ENCODE results near the gene NEMP1.
"Not testable (repeated sequence)": the region's sequence is repeated elsewhere in the genome, so short reads cannot be mapped to it uniquely, and the experiment has no call there.

NEMP1 gene

DNA sequence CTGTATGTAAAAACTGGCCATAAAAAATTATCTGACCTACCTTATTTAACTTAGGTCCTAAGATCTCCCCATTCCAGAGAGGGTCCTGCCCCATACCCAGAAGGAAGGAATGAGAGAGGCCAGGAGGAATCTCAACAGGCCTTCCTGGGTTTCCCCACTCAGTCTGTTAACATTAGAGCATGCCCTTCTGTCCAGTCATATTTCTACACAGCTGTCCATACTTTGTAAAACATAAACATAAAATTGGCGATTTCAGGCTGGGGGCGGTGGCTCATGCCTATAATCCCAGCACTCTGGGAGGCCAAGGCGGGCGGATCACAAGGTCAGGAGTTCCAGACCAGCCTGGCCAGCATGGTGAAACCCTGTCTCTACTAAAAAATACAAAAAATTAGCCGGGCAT is 56.3 kb downstream of the NEMP1 start:
- not testable (repeated sequence) for DNase-seq

DNA sequence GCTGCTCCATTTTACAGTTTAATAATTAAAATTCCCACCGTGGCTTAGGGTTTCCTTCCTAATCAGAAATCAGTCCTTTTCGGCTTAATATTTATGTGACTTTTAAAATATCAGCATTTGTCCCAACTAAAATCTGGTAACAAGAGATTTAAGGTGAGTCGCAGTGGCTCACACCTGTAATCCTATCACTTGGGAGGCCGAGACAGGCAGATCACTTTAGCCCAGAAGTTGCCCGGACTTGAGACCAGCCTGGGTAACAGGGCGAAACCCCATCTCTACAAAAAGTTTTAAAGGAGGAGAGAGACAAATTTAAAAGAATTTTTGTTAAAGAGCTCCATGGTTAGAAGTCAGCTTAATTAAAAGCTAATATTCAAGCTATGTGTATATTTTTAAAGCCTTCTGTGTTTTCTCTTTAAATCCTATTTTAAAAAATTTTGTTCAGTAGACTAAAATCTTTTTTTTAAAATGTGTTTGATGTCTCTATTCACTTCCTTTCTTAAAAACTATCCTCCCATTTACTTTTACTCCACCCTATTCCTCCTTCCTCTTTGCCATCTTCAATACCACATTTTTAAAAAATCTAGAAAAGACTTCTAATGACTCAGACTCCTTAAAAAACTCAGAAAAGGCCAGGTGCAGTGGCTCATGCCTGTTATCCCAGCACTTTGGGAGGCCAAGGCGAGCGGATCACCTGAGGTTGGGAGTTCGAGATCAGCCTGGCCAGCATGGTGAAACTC is 58.4 kb downstream of the NEMP1 start:
- no peak for DNase-seq

DNA sequence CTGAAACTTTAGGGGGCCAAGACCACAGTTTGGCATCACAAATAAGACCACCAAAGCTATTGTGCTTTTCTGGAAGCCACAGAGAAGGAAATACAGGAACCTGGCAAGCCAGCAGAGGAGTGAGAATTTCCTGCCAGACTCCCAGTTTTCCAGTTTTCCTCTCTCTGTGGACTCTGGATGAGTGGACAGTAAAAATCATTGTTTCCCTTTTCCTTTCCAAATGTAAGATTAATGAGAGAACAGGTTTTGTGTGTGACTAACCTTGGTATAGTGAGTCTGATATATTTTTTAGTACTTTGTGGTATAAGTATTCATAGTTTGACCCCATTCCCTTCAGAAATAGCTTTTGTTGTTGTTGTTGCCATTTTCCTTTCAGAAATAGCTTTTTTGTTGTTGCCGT is 59.7 kb downstream of the NEMP1 start:
- DNase-seq: no peak

DNA sequence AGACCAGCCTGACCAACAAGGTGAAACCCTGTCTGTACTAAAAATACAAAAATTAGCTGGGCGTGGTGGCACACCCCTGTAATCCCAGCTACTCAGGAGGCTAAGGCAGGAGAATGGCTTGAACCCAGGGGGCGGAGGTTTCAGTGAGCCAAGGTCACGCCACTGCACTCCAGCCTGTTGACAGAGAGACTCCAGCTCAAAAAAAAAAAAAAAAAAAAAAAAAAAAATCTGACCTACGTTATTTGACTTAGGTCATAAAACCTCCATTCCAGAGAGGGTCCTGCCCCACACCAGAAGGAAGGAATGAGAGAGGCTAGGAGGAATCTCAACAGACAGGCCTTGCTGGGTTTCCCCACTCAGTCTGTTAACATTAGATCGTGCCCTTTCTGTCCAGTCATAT is 60.2 kb downstream of the NEMP1 start:
- DNase-seq: not testable (repeated sequence)

DNA sequence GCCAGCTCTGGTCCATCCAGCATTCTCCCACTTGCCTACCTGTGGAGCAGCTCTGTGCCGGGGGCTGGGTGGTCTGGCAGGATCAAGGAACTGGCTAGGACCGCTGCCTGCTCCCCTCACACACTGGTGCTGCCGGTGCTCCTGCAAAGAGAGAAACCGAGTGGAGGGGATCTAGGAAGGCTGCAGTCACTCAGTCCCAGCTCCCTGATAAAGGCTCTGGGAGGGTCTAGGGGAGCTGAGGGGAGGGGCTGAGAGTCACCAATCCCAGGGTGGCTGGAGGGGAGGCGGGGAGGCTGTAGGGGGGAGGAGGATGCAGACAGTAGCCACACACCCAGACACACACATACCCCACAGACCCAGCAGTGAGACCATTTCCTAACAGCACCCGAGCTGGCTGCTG is 62.2 kb downstream of the NEMP1 start, which contains the start of gene TAC3:
Gene TAC3, minus strand, starts transcription at position 182 of the 400 bp plus-strand sequence. CDS start 732 bp downstream, outside the sequence.
- no peak for DNase-seq

DNA sequence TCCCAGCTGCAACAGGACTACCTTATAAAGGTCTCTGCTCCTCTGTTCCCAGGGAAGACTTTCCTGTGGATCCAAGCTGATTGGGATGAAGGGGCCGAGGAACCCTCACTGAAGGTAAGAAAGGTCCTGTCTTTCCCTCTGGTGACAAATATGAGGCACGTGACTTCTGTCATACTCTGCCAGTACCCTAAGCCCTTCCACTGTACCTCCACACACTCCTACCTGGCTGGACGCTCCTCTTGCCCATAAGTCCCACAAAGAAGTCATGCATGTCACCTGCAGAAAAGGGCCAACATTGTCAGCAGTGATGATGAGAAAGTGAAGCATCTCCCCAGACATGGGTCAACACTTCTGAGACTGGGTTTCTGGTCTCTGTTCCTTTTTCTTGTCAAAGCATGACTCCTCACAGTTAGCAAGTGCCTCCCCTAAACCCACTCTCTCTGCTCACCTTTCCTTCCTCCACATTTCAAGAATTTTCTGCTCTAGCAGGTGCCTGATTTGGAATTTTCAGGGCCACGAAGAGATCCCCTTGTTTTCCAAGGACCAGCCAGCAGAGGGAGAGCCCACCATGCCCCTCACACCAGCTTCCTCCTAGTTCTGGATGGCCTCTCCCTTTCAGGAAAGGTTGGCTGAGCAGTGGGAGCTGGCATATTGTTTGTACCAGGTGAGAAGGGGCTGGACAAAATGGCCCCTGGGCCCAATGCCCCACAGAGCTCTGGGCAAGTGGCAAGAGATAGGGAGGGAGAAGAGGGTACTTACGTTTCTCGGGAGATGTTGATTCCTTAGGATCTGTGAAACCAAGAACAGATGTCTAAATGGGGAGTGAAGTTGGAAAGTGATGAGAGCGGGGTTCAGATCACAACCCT is 65.8 kb downstream of the NEMP1 start:
- DNase-seq: no peak

DNA sequence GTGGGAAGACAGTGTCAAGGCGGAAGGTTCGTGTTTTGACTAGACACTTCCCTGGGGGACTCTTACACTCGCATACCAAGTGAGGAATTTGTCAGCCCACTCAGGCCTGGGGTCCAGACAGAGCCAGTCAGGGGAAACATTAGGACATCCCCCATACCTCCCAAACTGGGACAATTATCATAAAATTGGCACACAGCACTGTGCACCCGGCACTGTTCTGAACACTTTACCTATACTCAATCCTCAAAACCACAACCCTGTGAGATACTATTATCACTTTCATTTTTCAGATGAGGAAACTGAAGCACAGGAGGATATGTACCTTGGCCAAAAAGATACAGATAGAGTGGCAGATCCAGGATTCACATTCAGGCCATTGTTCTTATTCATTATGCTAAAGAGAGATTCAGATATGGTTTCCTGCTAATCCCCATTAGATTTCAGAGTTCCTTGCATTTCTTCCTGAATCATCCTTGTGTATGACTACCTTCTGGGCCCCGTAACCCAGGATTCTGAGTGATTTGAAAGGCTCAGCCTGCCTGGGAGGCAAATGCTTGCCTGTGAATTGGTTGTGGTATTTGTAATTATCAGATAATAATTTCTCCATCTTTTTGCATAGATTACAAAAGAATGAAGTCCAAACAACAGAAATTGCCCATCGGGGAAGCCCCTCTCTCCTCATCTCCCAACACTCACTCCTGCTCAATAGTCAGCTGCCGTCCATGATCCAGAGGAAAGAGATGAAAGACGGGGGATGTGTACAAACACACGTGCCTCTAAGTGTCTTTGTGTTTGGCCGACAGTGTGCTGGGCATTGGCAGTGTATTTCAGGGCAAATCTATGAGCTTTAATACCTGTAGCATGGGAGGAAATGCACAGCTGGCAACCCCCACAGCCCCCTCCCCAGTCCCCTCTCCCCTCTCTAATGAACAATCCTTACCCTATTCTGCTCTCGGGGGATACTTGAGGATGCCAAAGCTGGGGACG is 66.9 kb downstream of the NEMP1 start:
- no peak for DNase-seq

DNA sequence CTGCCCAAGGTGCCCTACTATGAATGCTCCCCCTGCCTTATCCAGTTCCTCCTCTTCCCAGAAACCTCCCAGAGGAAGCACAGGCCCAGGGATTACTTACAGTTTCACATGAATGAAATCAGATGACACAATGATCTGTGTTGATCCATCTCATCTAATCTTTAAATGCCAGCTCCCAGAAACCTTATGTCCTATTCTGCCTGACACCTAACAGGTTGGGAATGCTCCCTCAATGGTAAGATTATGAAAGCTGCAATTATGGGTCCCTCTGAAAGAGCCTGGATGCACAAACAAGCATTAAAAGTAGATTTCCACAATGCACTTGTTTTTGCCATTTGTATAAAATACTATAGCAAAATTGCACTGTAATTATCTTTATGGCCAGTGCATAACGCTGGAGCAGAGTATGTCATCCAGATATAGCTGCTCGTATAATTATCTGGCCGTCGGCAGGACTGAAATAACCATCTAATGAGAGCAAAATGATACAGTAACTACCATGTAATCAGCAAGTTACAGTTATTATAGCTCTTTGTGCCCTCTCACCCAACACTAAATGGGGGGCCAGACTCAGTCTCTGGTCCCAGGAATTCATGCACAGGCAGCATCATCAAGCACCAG is 67.9 kb downstream of the NEMP1 start:
- DNase-seq: no peak

DNA sequence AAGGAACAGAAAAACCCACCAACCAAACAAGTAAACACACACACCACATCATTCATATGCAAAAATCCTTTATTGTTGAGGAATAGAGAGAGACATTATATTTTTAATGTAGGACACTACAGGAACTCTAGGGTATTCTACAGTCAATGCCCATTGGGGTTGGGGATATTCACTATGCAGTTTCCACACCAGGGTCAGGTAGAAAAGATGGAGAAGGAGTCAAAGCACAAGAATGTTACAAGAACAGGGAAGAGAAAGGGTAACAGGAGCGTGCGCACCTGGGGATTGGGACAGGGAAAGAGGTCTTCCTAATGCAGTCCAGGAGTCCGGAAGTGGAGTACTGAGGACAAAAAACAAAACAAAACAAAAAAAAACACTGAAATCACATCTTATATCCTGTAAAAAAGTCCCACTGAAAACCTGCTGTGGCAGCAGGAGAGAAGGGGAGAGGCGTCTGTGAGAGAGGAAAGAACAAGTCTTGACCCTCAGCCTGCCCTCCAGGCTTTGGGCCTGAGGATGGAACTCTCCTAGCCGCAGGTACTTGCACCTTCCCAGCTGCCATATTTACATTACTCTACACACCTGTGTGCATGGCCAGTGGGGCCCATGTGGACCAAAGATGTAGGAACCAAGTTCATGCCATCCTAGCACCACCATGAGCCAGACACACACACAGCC is 68.5 kb downstream of the NEMP1 start:
- DNase-seq: no peak

DNA sequence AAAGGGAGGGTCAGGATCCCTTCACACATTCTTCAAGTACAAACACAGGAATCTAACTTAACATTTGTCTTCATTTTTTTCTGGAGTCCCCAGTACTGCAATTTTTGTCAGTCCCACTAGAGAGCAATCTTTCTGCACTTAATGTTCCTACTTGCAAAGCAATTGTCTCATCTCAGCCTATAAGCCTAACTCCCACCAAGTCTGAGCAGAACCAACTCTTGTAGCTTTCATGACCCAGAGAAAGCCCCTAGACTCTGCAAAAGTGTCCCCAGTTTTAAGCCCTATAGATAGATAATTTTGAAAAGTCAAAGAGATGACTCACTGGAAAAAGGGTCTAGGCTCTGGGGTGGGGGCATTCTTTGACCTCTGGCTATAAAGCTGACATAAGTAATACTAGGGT is 70.4 kb downstream of the NEMP1 start:
- DNase-seq: no peak

DNA sequence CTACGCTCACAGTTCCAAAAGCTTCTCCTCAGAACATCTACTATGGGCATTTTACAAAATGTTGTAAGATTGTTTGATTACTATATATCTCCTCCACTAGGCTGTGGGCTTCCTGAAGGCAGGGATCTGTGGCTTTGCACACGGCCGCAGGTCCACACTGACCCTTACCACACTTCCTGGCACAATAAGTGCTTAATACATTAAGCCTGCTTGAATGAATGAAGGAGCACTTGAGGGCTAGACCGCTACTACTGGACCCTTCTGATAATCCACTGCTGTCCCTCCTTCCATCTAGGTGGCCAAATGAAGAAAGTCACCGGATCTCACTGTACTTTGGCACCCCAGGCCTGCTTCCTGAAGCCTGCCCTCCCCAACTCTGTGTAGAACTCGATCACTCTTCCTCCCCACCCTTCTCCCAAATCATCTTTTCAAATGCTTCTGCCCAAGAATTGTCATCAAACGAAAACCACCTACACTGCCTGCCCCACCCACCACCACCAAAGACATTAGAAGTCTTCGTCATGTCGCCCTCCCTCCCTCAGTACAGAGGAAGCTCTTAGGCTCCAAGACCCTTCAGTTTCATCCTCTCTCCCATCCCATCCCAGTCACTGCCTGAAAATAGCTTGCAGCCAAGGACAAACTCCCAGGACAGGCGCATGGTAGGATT is 71.6 kb downstream of the NEMP1 start:
- DNase-seq: no peak

DNA sequence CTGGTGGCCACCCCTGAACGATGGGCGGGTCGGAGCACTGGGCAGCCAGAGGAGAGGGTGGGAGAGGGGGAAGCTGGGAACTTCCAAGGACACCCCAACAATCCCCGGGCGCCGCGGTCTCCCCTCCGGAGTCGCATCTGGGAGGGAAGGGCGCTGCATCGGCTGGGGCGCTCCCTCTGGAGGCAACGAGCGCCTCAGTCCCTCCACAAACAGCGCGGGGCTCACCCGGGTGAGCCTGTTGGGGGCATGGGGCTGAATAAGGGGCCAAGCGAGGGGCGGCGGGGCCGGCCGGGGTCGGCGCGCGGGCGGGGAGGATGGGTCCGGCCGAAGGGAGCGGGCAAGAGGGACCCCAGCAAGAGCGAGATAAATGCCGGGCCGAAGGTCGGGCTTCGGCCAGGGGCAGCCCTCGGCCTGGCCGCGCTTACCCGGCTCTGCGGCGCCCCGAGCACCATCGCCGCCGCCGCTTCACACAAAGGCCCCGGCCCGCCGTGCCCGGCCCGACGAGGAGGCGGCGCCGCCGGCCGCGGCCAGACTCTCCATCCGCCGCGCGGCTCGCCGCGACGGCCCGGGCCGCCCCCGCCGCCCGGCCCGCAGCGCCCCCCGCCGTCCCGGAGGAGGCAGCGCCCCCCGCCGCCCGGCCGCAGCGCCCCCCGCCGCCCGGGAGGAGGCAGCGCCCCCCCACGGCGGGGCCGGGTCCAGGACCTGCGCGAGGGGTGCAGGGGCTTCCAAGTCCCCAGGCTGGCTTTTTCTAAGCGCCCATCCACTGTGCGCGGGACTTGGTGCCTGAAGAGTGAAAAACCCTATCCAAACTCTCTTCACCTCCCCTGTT is 72.4 kb downstream of the NEMP1 start, which contains the start of gene ZBTB39:
Gene ZBTB39, minus strand, starts transcription at position 567 of the 829 bp plus-strand sequence. CDS start 1,629 bp downstream, outside the sequence.
- no peak for DNase-seq
